D341Med (cell line): ENCODE measurements around the gene HEXB.

Experiments
- DNase-seq: peaks from one replicate; pipeline ENCODE4 v3.0.0; 2012; ENCODE audit warnings: low spot score

Gene HEXB

DNA sequence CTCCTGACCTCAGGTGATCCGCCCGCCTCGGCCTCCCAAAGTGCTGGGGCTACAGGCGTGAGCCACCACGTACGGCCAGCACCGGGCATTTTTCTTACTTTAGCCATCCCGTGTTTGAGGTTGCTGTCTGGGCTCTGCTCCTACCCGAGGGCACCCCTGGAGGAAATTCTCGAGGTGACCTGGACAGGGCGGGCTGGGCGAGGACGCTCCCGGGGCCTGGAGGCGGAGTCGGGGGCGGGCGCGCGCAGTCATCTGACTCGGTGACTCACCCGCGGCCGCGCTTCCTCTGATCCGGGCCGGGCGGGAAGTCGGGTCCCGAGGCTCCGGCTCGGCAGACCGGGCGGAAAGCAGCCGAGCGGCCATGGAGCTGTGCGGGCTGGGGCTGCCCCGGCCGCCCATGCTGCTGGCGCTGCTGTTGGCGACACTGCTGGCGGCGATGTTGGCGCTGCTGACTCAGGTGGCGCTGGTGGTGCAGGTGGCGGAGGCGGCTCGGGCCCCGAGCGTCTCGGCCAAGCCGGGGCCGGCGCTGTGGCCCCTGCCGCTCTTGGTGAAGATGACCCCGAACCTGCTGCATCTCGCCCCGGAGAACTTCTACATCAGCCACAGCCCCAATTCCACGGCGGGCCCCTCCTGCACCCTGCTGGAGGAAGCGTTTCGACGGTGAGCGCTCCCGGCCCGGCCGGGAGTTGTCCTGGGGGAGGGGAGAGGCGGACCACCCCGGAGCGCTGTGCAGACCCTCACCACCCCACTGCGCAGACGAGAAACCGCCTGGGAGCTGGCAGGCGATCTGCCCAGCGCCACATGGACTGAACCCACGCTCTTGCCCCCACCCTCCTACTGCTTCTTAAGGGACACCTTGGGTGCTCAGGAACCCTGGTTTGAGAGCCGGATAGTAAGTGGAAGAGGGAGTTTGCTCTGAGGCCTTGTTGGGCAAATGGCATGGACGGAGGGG is at the start of gene HEXB:
TSS of gene HEXB (plus strand) at position 334 of the 952 bp plus-strand sequence. CDS start at position 362, 28 bp downstream.
- DNase-seq, result peak; percentile 90

DNA sequence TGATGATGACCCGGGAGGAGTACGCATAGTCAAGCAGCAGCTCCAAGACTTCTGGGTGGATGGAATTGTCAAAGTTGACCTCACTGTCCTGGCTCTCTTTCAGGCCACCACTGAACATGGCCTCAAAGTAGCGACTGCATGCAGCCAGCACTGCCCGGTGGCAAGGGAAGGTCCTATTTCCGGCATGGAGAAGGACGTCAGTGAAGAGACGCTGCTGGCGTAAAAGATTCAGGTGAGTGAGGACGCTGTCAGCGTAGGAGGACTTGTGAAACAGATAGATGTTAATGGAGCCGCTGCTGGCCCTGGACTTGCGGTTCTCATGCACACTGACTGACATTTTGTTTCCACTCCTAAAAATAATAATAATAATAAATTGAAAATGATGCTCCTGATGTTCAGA is 48.9 kb upstream of the HEXB start:
- no peak for DNase-seq

DNA sequence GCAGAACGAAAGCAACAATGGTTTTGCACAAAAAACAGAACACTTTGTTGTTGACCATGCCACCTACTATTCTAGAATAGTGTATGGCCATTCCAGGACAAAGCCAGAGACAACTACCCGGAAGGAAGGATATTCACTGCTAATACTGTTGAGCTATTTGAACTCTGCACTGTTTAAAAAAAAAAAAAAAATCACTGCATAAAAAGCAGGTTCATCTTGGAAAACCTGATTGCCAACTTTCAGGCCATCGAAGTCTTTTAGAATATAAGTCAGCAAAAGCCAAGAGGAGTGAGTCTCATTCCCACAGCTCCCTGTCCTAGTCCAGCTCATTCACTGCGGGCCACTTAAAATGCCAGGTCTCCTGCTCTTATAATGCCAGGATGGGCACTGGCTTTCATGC is 48.5 kb upstream of the HEXB start:
- no peak for DNase-seq

DNA sequence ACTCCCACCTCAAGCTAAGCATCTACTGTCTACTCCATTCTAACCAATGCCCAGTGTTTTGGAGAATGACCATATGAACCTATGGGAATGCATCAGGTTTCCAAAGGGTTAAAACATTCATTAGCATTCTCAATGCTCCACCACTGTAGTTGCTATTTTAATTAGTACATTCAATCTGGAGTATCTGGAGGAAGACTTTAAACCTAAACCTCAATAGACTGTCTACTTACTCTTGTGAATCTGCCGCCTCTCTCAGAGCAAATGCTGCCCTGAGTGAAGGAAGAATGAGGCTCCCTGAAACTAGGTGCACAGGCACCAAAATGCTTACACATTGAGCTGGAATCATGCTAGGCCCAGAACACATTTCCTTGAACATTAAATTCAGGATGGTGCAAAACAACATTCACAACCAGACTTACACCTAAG is 46.5 kb upstream of the HEXB start:
- DNase-seq, result no peak

DNA sequence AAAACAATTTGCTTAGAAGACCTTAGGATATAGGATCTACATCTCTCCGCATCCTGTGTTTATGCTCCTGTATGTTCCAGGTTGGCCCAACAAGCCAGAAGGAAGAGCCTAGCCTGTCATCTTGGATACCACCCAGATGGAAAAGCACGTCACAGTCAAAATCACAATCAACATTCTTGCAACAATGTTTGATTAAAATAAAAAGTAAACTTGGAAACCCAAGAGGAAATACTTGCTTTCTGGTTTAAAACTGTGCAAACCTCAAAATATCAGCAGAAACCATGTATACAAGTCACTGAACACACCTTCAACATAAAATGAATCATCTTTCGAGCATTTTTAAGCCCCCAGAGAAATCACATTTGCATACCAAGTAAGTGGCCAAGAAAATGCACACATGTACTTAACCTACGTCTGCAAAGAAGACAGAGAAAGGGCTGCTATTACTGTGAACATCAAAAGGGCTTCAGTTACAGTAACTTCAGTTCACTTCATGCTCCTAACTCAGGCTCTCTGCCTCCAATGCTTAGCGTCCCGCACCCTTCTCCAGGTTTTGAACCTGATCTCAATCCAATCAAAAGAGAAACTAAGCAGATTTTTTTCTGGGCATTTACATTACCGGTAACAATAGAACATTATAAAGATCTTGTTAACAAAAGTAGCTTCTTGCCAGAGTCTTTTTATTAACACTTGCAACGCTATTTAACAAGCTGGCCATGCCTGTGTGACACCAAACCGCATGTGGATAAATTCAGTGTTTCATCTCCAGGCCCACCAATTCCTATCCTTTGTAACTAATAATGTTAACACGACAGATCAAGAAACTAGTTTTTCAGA is 45.8 kb upstream of the HEXB start:
- DNase-seq, result no peak

DNA sequence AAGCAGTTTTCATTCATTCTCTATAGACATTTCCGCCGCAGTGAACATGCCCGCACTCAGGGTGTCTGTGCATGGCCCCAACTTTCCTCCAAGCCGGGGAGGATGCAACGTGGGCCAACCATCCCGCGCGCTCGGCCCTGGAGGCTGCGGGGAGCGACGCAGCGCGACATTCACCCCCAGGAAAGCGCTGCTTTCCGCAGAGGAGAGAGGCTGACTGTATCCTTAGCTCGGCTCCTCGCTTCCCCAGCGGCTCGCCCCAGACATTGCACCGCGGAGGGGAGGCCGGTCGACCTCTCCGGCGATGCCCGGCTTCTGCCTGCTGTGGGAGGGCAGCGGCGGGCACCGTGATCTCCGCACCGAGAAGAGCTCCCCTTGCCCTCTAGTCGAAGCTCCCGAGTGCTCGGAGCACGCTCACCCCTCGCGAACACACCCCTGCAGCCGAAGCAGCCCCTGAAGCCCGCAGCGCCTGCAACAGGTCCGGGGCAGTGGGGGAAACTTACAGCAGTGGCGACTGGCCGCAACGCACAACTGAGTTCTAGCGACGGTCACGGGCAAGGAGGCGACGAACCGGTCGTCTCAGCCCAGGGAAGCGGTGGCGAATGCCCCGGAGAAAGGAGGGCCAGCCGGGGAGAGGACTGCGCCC is 45.1 kb upstream of the HEXB start:
- DNase-seq, result peak; percentile 43

DNA sequence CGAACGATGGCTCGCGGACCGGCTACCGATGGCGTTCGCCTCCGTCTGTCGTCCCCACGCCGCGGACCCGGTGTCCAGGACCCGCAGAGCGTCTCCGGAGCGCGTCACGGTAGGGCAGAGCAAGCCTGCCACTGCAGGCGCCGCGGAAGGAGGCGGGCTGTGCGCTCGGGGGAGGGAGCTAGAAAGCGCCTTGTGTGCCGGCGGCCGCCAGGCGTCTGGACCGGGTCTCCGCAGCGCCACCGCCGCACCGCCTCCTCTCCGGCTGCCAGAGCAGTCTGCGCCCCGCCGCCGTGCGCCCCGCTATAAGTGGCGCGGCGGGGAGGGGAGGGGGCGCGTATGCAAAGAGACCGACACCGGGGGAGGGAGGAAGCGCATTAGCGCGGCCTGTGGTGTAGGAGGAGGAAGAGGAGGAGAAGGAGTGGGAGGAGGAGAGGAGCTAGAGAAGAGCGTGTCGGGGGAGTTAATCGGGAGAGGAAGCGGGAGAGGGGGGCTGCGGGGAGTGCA is 44.5 kb upstream of the HEXB start, which contains the start of gene ENC1:
TSS of gene ENC1 (minus strand) at position 279 of the 504 bp plus-strand sequence. CDS start 4,243 bp downstream, outside the sequence.
- DNase-seq, result peak; percentile 90

DNA sequence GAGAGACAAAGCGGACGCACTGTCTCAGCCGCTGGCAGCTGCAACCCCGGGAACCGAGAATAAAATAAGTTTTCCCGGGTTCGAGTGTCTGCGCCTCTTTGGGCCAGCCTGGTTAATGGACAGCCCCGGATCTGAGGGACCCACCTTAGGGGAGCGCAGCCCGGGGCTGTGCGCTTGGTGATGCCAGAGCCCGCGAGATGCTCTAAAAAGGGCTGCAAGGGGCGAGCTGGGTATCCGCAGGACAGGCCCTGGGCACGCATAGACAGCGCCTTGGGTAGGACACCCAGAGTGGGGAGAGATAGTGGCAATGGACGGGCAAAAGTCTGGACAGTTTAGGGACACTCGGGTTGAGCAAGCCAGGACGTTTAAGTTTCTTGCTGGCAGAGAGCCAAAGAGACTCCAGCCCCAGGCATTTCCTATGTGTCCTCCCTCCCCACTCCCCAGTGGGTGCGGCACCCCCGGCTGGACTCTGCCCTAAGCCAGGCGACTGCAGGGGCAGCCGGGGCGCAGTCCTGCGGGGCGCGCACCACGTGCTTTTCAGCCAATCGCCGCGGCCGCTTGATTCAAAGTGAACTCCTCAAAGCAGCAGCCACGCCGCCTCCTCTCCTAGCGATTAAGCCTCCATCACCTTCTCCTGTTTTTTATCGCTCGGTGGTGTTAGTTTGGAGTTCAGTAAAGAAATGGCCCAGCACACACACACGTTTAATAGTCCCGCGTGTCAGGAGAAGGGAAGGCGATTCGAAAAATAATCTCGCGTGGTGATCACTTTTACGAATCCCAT is 43.9 kb upstream of the HEXB start:
- DNase-seq, result peak; percentile 68

DNA sequence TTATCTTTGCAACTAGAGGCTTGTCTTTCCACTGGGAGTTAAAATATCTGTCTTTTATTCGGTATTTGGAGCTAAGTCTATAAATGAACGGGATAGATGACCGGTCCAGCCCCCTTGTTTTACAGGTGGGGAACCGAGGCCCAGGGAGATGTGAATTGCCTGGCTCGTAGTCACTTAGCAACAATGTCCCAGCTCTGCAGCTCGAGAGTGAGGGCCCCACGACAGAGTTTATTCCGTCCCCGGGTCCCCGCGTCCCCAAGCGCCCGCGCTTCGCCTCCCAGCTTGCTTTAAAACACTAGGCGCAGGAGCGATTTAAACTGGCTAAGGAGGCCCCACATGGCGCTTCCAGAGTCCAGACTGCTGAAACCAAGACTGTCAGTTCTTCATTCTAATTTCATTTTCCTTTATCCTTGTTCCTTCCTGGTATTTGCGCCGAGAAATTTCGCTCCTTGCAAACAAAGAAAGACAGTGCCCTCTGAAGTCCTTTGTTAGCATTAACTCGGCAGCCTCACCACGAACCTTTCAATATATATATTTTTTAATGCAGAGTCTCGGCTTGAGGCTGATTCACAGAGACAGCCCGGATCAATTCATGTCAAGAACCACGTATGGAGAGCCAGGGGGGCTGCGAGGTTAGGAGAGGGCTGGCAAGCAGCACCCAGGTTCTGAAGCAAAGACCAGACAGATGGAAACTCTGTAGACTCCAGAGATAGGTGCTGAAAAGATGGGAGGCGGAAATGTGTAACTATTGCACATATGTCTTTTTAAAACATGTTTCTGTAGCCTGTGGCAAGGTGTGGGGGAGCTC is 43.1 kb upstream of the HEXB start:
- DNase-seq, result peak; percentile 43

DNA sequence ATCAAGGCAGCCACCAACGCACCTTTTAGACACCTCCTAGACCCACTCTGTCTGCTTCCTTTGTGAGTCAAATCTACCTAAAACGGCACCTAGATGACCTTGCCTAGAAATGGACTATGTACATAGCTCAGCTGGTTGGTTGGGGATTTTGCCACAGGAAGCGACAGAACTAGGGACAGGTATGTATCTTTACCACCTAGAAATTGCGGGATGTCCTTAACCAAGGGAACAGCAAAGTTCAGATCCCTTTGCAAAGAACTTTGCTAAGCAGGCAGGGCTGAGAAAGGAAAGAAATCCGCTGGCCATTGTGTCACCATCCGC is 42.5 kb upstream of the HEXB start:
- DNase-seq, result no peak

DNA sequence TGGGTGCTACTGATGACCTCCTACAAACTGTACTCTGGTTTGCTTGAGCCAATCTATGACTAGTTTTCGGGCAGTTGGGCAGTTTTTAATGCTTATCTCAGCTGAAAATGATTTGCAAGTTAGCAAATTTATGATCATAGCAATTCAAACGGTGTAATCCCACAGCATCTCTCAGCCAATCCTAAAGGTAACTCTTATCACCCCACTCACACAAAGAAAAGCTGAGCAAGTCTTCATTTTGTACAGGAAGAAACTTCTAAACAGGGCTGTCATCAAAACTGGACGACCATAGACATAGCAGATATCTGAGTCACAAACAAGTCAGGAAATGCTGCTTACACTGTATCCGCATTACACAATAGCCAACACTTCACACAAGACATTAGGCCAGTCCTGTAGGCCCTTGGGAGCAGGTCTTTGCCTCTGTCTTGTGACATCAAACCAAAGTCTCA is 41.9 kb upstream of the HEXB start:
- no peak for DNase-seq

DNA sequence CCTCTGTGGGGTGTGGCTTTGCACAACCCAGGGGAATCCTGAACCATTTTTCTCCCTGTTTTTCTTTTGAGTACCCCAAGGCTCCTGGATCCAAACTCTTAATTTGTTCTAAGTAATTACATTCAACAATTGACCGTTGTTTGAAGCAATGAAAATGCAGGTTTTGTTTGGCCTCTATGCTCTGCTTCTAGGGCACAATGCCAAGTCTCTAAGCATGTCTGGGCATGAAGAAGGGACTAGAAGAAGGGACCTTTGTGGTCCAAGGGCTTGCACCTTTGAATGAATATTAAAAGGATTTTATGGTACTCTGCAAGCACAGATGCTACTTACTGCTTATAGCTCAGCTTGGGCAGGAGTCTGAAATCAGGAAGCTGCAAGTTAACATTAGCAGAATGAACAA is 37.9 kb upstream of the HEXB start:
- DNase-seq, result no peak

DNA sequence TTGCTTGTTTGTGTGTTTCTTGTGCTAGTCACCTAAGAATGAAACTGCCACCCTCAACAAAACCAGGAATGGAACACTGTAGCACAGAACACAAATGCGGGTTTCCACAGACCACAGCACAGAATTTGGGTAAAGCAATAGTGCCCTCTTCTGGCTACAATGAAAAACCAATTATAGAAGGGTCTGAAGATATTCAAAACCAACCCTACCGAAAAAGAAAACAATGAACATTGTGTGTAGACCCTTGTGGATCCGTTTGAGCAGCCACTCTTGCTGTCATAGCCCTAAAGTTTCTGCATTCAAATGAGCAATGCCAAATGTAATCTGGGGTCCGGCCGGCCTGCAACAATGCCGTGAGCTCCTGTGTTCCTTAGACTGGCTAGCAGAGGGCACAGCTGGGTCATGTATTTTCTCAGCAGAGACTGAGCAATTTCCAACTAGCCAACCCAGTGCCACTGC is 36.2 kb upstream of the HEXB start:
- peak; percentile 68 for DNase-seq

DNA sequence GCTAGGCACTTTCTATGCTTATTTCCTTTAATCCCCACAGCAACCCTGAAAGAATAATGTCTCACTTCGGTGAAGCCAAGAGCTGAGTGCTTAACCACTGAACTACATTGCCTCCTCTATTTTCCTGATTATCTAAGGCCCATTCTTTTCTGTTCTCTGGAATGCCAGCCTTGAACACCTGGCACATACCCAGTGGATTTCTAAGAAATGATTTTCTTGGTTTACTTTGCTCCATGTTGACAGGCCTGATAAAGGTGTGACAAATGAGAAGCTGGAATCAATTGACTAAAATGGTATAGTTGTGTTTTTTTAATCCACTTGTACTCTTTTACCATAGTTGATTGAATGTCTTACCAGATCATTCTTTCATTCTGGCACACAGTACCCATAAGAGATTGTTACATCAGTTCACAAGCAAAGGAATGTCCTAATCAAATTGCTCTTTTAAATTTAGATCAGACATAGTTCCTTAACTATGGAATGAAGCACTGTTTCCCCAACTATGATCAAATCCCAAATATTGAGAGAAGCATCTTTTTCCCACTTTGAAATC is 35.5 kb upstream of the HEXB start:
- DNase-seq, result no peak

DNA sequence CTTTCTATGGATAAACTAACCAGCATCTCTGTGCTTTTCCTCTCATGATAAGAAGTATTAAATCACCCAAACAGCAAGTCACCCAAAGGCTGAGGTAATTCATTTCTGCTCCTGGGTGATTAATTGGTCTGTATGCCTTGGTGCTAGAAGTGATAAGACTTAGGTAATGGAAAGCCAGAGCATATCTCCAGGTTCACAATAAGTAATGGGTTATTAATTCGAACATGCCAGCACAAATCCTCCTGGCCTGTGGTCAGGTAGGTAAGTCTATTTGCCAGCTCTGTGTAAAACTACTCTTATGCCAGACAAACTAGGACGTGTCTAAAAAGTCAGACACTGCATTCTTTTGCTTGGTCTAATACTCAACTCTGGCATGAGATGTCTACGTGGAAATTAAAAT is 33.3 kb upstream of the HEXB start:
- DNase-seq, result no peak

DNA sequence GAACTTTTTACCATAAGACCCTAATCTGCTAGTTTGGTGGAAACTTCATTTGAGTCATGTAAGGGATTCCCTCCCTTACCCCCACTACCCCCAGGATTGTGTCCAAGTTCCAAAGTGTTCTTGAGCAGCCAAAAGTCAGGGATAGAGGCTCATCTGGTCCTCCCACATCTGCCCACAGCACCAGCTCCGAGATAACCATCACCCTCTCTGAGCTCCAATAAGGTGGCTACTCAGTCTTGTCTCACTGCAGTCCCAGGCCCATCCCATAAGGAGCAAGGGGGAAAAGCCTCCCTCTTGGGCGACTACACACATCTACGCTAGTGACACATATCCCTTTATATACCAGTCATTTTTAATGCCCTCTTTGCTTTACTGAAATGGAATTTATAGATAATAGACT is 32.5 kb upstream of the HEXB start:
- no peak for DNase-seq

DNA sequence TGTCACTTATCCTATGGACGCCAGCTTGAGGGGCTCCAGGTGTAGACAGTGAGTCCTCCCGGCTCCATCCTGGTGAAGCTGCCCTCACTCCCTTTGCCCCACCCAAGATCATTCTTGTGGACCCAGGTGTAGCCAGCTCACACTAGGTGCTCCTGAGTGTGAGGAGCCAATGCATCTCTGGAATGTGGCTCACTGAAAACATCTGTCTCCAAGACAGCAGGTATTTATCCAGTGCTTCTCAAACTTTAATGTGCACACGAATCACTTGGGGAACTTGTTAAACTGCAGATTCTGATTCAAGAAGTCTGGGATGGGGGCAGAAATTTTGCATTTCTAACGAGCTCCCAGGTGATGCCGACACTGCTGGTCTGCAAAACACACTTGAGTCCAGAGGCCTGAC is 31.0 kb upstream of the HEXB start:
- DNase-seq, result no peak

DNA sequence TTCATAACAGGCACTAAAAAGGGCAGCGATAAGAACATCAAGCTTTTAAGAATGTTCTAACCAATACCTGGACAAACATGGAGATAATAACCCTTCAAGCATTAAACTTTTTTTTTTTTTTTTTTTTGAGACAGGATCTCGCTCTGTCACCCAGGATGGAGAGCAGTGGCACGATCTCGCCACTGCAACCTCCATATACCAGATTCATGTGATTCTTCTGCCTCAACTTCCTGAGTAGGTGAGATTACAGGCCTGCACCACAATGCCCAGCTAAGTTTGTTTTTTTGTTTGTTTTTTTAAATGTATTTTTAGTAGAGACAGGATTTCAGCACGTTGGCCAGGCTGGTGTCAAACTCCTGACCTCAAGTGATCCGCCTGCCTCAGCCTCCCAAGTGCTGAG is 29.8 kb upstream of the HEXB start:
- DNase-seq, result no peak

DNA sequence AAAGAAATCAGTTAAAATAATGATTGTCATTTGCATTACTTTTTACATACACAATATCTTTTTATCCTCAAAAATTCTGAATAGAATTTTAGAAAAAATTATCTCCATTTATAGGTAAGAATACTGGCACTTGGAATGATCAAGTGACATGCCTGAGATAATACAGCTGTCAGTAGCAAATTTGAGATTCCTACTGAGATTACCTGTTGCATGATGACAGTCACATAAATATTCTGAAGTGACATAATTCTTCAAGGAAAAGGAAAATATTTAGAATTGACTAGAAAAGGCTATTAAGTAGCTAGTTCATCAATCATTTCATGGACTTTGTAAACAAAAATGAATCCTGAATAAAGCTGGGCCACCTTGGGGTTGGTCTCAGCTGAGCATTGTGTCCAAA is 29.3 kb upstream of the HEXB start:
- no peak for DNase-seq

DNA sequence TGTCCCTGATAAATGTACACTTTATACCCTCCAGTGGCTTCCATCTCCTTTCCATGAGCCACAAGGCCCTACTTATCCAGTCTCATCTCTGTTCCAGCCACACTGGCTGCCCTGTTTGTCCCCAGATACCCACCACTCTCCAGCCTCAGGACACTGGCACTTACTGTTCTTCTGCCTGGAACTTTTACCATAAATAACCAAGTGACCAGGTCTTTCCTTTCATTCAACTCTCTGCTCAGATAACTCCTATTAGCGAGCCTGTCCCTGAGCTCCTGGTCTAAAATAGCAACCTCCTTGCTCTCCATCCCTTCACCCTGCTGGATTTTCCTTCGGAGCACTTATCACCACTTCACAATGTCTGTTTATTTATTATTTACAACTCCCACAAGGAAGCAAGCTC is 27.9 kb upstream of the HEXB start:
- DNase-seq, result no peak
